Vagina (tissue), 2 donors: ENCODE data around the gene ARHGAP21.

Experiments
- CTCF ChIP-seq, 3 experiments: fragments of 450-650 bp in 2 of 3; fragments of 200-600 bp in 1 of 3; sonication (generic) in 1 of 3; IDR thresholded peaks; one replicate each; pipeline ENCODE4 v1.5.1; 2017 to 2019; ENCODE audit warnings: antibody characterized with exemption in 3 of 3, mild to moderate bottlenecking in 2 of 3, moderate library complexity in 2 of 3
- POLR2A ChIP-seq, 2 donors: fragments of 450-650 bp; IDR thresholded peaks; one replicate each; pipeline ENCODE4 v1.6.1; 2017; ENCODE audit warnings: antibody characterized with exemption in 2 of 2, mild to moderate bottlenecking in 2 of 2, moderate library complexity in 2 of 2

GRCh38 chr10:24545585-24545984 is 178.1 kb downstream of the ARHGAP21 start:
- TF ChIP-seq CTCF (IDR thresholded peaks at IDR 0.05) (no peak), POLR2A (IDR thresholded peaks at IDR 0.05) (no peak)
